AG10803 (cell line): ENCODE measurements around the gene RAPGEF1.
A peak's percentile ranks its signal among the peaks of the same experiment; 100 is the strongest.

Source experiments
- DNase-seq: peaks from one replicate; pipeline ENCODE4 v3.0.0; 2010; ENCODE audit warnings: low read depth
- H3K4me3 ChIP-seq: 2 replicates; pipeline ENCODE4 v1.5.1; 2011; ENCODE audit warnings: mild to moderate bottlenecking, low read length, control low read depth
- TF ChIP-seq, protein P1 (sequence below): conservative IDR thresholded peaks from 2 replicates; pipeline ENCODE4 v1.5.1; 2011; ENCODE audit warnings: mild to moderate bottlenecking, low read length, control low read depth, inconsistent platforms

RAPGEF1 gene

DNA sequence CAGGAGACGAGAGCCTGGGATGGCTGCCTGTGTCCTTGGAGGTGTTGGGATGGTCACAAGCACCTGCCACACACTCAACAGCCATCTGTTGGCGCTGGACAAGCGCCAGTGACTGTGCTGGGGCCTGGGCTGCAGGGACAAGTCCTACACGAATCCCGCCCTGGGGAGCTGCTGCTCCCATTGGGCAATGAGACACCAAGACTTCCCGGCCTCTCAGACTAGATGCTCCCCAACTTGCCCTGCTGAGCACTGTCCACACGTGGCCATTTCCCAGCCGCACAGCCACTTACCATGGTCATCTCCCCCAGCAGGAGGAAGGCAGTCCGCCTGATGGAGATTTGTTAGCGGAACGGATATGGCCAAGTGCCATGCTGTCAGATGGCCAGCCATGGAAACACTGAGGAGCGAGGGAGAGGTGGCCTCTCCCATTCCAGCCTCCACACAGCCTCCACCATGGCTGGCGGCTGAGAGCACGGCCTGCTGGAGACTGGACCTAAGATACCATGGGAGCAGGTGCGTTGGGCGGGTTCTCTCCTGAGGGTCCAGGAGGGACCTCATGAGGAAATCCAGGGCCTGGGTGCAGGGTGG, 150.7 kb downstream of the RAPGEF1 start:
- no peak overlapping the region for H3K4me3 ChIP-seq
- TF ChIP-seq, protein P1, sequence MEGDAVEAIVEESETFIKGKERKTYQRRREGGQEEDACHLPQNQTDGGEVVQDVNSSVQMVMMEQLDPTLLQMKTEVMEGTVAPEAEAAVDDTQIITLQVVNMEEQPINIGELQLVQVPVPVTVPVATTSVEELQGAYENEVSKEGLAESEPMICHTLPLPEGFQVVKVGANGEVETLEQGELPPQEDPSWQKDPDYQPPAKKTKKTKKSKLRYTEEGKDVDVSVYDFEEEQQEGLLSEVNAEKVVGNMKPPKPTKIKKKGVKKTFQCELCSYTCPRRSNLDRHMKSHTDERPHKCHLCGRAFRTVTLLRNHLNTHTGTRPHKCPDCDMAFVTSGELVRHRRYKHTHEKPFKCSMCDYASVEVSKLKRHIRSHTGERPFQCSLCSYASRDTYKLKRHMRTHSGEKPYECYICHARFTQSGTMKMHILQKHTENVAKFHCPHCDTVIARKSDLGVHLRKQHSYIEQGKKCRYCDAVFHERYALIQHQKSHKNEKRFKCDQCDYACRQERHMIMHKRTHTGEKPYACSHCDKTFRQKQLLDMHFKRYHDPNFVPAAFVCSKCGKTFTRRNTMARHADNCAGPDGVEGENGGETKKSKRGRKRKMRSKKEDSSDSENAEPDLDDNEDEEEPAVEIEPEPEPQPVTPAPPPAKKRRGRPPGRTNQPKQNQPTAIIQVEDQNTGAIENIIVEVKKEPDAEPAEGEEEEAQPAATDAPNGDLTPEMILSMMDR, result no peak
- DNase-seq, result no peak

DNA sequence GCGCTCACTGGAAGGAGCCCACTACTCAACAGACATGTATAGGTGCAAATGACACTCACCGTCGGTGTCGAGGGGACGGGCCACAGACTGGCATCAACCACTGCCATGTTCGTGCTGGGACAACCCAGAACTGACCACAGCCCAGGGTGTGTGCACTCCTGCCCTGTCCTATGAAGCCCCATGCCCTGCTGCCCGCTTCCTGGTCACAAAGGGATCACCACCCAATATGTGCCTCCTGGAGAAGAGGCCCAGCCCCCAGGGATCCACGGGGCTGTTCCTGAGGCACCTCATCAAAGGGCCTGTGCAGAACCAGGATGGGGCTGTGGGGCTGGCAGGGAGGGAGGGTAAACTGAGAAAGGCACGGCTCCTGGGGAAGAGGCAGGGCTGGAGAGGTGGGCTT, 151.5 kb downstream of the RAPGEF1 start:
- H3K4me3 ChIP-seq, result no peak overlapping the region
- DNase-seq, result no peak
- TF ChIP-seq, protein P1, result no peak

DNA sequence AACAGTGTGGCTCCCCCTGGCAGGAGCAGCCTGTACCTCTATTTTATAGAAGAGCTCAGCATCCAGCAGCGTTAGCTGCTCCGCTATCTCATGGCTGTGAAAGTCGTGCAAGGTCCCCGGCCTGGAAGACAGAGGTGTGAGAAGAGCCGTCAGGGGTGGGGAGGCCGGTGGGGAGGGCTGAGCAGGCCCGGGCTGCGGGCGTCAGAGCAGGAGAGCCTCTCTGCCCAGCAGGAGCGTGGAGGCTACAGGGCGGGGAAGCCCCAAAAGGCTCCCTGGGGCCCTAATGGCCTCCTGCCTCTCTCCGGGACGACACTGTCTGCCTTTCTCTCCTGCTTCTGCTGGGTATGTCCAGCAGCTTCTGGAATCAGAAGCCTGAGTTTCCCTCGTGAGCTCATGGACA, 152.0 kb downstream of the RAPGEF1 start:
- TF ChIP-seq, protein P1, result no peak
- no peak overlapping the region for H3K4me3 ChIP-seq
- no peak for DNase-seq

DNA sequence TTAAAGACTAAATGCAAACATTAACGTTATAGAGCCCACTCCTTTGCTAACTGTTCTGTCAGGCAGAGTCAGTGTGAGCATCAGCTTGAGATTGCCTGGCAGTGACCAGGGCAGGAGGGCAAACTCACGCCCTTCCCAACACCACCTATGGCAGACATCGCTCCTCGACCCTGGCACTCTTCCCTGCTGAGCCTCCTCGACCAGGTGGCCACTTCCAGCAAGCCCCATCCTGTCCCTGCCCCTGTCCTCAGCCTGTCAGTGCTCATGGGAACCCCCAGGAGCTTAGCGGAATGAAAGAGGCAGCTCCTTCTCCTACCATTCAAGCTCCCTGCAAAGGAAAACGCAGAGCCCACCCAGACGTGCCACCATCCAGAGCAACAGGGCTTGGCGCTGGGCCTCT, 152.5 kb downstream of the RAPGEF1 start:
- no peak for DNase-seq
- TF ChIP-seq, protein P1, result no peak
- no peak overlapping the region for H3K4me3 ChIP-seq

DNA sequence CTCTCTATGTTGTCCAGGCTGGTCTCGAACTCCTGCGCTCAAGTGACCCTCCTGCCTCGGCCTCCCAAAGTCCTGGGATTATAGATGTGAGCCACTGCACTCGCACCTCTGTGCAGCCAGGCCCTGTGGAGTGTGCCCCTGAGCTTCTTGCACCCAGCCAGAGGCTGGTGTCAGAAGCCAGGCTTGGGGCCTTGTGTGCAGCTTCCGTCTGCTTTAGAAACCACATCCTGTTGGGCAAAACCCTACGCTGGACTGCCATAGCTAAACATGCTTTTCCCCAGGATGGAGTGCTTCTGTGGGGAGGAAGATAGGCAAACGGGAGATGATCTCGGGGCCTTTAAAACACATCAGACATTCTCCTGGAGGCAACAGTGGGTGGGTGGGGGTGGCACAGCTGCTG, 154.5 kb downstream of the RAPGEF1 start:
- DNase-seq, result peak; percentile 17
- TF ChIP-seq, protein P1, result no peak
- H3K4me3 ChIP-seq, result no peak overlapping the region

DNA sequence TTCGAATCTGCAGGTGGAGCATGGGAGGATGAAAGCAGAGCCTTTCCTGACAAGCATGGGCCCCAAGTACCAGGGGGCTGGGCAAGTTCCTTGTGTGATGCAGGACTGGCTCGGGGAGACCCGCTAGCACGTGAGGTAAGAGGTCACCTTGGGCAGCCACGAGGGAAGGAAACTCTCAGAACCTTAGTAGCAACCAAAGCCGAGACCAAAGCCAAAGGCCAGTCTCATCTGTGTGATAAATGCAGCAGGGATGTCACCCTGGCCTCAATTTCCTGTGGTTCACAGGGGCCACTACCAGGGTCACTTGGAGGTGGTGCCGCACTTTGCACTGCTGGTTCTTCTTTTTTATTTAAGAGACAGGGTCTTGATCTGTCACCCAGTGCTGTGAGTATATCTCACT, 155.0 kb downstream of the RAPGEF1 start:
- H3K4me3 ChIP-seq, result no peak overlapping the region
- DNase-seq, result no peak
- TF ChIP-seq, protein P1, result no peak

DNA sequence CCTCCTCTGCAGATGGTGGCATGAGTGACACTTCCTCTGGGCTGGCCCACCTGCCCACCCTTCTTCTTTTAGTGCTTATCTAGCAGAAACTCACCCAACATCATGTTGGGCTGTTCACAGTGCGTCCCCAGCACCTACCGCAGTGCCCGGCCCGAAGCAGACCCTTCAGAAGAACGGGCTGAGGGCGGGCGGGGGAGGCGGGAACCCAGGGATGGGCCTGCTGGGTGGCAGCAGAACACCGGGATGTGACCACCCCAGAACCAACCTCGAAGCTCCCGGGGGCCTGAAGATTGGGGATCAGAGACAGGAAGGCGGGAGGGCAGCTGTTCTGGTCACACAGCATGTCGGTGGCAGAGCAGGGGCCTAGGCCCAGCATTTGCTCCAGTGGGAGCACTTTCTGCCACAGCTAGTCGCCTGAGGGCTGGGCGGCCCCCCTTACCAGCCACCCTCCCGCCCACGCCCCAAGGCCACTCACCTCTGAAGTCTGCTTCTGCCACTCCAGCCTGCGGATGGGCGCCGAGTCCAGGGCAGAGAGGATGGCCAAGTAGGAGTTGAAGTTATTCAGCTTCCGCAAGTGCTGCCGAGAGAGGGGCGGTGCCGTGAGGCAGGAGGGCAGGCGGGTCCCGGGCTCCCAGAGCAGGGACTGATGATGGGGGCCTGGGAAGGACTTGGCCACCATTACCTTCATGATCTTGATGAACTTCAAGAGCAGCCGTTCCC, 155.9 kb downstream of the RAPGEF1 start:
- no peak for DNase-seq
- no peak overlapping the region for H3K4me3 ChIP-seq
- TF ChIP-seq, protein P1, result no peak
